NCI-H1092 (cell line): ENCODE data around the gene TMEM87A.
"Not testable (repeated sequence)": the region's sequence is repeated elsewhere in the genome, so short reads cannot be mapped to it uniquely, and the experiment has no call there.

Experiments
- DNase-seq: peaks from one replicate; lab custom pipeline; 2025; lab: John Stamatoyannopoulos, UW

TMEM87A gene

DNA sequence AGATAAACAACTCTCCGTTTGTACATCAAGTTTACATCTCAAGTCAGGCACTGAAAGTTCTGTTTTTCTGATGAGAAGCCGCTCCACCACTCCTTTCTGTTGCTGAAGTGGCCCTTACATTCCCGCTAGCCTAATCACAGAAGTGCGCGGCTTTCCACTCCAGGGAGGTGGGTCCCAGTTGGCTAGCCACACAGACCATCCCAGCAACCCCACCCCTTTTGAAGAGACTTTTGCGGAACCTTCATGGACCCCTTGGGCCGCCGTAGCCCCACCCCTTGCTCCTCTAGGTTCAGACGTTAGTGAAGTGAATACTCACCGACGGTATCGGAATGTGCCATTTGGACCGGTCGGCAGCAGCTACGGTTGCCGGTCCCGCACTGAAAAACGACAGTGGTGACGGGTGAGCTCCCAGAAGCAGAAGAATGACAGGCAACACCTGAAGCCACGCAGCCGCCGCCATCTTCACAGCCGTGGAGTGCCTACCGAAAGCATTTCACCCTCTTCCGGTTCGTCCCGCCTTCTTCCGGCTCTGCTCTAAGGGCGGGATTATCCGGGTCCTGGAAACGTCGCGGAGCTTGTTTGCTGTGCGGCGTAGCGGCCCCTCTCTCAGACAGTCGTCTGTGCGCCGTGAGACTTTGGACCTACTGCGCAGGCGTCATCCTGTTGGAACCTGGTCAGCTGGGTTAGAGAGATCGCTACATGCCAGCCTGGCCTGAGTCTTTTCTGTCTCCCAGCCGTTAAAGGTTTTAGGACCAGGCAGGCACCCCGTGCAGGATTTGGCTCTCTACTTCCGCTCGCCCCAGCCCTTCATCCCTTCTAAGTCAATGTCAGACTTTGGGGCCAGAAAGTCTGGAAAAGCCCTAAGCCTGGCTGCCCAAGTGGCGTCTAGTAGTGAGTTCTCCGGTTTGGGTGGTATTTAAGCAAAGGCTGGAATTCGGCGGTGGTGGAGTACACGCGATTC lies at the start of gene TMEM87A, which contains the start of gene GANC:
TSS of gene TMEM87A (minus strand) at position 495 of the 961 bp plus-strand sequence. CDS start at position 460, 35 bp downstream.
TSS of gene GANC (plus strand) at position 263 of the 961 bp plus-strand sequence. CDS start 1,281 bp downstream, outside the sequence.
- peak; percentile 94 for DNase-seq

DNA sequence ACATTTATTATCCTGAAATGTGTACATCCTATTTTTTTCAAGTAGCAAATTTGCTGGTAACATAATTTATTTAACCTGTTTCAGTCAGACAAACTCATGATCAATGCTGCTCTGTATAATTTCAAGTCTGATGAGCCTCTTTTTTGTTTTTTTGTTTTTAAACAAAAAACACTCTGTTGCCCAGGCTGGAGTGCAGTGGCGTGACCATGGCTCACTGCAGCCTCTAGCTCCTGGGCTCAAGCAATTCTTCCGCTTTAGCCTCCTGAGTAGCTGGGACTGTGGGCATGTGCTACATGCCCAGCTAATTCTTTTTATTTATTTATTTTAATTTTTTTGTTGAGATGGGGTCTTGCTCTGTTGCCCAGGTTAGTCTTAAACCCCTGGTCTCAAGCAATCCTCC lies 46.0 kb upstream of the TMEM87A start:
- DNase-seq, result no peak

DNA sequence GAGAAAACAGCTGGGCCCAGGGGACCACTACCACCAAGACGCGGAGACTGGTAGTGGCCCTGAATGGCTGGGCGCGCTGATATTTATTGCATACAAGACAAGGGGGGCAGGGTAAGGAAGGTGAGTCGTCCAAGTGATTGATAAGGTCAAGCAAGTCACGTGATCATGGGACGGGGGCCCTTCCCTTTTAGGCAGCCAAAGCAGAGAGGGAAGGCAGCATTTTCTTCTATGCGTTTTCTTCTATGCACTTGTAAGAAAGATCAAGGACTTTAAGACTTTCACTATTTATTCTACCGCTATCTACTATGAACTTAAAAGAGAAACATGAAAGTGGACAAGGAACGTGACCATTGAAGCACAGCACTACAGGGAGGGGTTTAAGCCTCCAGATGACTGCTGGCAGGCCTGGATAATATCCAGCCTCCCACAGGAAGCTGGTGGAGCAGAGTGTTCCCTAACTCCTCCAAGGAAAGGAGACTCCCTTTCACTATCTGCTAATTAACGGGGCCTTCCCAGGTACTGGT lies 43.1 kb upstream of the TMEM87A start:
- not testable (repeated sequence) for DNase-seq

- DNase-seq, result no peak
These were observed 42.3 kb upstream of the TMEM87A start for GRCh38 chr15:42315521-42315920.

GRCh38 chr15:42314818-42315217 lies 41.6 kb upstream of the TMEM87A start:
- DNase-seq, result no peak

- DNase-seq, result no peak
These were observed 40.2 kb upstream of the TMEM87A start for GRCh38 chr15:42313463-42313862.

DNA sequence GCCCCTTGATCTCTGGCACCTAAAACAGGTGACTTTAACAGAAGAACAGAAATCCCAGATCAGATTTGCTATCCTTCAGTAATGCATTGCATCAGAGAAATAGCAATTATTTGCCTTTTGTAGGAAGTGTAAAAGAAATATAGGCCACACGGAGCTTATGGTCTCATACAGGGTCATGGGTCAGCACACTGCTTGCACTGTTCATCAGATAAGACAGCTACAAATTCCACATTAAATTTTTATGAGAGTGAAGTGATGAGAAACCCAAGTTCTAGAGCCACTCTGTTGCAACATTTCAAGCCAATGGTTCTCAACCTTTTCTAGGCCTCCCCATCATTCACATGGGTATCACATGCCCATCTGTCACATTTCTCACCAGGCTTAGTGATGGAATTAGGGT lies 33.4 kb upstream of the TMEM87A start:
- no peak for DNase-seq

- not testable (repeated sequence) for DNase-seq
These were observed 27.8 kb upstream of the TMEM87A start for GRCh38 chr15:42301004-42301403.

GRCh38 chr15:42289166-42289565 lies 15.9 kb upstream of the TMEM87A start:
- no peak for DNase-seq

DNA sequence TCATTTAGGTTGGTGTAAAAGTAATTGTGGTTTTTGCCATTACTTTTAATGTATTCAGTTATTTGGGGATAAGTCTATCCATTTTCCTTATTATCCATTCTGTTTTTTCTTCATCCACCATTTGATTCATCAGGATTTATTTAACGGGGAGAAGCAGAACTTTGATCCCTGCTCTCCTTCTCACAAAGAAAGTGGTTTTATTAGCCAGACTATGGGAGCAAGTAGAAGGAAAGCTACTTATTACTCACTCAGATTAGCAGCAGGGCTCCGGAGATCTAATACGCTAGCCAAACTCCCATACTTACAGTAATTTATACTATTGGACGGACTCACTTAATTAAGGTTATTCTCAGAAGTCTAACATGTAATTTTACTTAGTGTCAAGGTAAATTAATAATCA lies 14.7 kb upstream of the TMEM87A start:
- DNase-seq, result no peak

GRCh38 chr15:42286445-42287029 lies 13.3 kb upstream of the TMEM87A start:
- DNase-seq, result no peak

- DNase-seq, result no peak
These were observed 11.8 kb upstream of the TMEM87A start for GRCh38 chr15:42285034-42285433.

- DNase-seq, result no peak
These were observed 11.3 kb upstream of the TMEM87A start for GRCh38 chr15:42284551-42284950.

DNA sequence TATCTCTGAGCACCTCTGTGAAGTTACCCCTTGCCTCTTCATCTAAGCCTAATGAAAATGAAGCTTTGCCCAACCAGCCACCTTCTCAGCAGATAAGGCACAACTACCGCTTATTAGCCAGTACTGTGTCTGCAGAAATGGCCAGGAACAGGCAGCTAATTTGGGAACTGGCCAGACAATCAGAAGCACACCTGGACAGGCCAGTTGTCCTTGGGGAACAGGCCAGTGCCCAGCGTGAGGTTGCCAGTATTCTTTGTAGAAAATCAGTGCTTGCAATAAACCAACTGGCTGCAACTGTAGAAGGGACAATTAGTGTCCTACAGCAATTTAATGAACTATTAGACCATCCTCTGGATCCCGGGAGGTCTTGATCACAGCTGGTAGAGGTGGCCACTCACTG lies 10.4 kb upstream of the TMEM87A start:
- no peak for DNase-seq

GRCh38 chr15:42282926-42283325 lies 9.7 kb upstream of the TMEM87A start:
- DNase-seq, result no peak

DNA sequence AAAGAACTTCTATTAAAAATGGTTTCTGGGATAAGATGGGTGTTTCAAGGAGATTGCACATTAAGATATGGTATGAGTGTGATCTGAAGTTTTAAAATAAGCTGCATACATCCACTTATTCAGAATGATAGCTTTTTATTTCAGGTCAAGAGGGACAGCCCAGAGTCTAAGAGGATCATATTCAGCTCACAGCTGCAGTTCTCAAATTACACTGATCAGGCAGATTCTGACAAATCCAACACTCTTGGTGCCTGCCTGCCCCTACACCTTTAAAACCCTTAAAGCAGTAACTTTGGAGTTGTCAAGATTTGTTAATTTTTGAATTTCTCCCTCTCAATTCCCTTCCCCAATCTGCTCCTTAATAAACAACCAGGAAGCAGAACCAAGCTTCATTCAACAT lies 9.1 kb upstream of the TMEM87A start:
- no peak for DNase-seq

GRCh38 chr15:42279234-42279723 lies 6.0 kb upstream of the TMEM87A start:
- no peak for DNase-seq

DNA sequence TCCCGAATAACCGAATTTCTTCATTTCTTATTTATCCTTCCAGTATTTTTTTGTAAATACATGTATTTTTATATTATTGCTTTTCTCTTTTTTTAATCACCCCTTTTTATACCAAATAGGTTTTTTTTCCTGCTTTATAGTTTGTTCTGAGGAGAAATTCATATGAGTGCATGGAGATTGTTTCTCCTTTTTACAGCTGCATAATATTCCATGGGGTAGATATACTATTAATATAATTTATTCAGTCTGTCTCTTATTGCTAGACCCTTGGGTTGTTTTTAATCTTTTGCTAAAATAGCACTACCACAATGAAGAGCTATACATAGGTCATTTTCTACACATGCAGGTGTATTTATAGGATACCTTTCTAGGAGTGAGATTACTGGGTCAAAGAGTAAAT lies 3.5 kb upstream of the TMEM87A start:
- no peak for DNase-seq

DNA sequence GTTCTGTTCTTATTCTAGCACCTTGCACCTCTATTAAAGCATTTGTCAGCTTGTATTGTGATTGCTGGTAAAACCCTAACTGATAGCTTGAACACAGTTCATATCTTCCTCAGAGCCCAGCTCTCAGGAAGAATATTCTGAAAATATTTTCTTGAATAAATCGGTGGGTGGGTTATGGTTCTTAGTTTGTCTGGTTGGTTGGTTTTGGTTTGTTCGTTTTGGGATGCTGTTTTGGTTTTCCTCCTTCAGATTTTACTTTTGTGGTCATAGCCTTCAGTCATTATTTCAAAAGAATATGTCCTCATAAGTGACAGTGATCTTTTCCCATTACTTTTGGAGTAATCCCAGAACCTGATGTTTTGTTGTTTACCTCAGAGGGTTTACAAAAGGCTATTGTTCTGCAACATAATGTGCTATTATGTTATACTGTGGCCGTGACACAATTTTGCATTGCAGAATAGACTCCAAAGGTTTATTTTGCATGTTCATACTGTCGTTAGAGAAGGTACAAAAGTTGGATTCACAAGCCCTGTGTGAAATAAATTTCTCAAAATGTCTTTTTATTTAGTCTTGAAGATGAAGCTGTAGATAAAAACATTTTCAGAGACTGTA lies 2.7 kb upstream of the TMEM87A start:
- no peak for DNase-seq

GRCh38 chr15:42274702-42274989 lies 1.4 kb upstream of the TMEM87A start:
- DNase-seq, result no peak

GRCh38 chr15:42273900-42274701 lies 868 bp upstream of the TMEM87A start:
- DNase-seq, result peak; percentile 5

DNA sequence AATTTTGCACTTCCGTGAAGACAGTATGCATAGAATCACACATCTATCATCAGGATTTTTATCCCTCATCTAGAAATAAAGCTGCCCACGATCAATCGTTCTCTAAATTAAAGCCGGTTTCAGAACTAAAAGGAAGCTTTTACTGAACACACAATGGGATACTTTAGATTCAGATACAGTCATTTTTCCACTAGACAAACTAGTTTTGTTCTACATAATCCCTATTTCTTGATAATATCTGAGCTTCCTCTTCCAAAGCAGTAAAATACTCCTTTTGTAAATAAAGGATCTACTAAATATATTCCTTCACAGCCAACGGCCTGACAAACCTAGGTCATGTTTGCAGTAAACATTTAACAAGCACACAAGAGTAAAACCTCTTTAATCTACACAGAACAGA lies 2.2 kb downstream of the TMEM87A start:
- no peak for DNase-seq
